ENCODE data around the gene ZNF853.
A peak's percentile ranks its signal among the peaks of the same experiment; 100 is the strongest.

ZNF853 gene

DNA sequence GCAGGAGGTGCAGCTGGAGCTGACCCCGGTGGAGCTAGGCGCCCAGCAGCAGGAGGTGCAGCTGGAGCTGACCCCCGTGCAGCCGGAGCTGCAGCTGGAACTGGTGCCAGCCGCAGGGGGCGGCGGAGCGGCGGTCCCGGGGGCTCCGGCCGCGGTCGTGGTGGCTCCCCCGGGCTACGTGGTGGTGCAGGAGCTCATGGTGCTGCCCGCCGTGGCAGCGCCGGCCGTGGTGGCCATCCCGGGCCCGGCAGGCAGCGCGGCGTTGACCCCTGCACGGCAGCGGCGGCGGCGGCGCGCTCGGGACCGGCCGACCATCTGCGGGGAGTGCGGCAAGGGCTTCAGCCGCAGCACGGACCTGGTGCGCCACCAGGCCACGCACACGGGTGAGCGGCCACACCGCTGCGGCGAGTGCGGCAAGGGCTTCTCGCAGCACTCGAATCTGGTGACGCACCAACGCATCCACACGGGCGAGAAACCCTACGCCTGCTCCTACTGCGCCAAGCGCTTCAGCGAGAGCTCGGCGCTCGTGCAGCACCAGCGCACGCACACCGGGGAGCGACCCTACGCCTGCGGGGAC is 6.8 kb downstream of the ZNF853 start:
- TF ChIP-seq LEF1 (IDR thresholded peaks at IDR 0.05; ENCODE audit: borderline replicate concordance): no peak
- no peak for TF ChIP-seq NFRKB (IDR thresholded peaks at IDR 0.05)
- no peak for TF ChIP-seq TARDBP (IDR thresholded peaks at IDR 0.05)
- TF ChIP-seq FOXK2 (IDR thresholded peaks at IDR 0.05): no peak
- TF ChIP-seq HDGF (IDR thresholded peaks at IDR 0.05; ENCODE audit: borderline replicate concordance): no peak
- no peak for TF ChIP-seq L3MBTL2 (conservative IDR thresholded peaks at IDR 0.05)
- no peak for TF ChIP-seq FOXM1 (IDR thresholded peaks at IDR 0.05; ENCODE audit: borderline replicate concordance)
- TF ChIP-seq ELF4 (IDR thresholded peaks at IDR 0.05): no peak
- TF ChIP-seq ZNF384 (IDR thresholded peaks at IDR 0.05): no peak
- no peak for TF ChIP-seq SP1 (IDR thresholded peaks at IDR 0.05)
- no peak for TF ChIP-seq ARNT (IDR thresholded peaks at IDR 0.05)
- CTCF ChIA-PET: interaction anchor here (0.9 kb wide), 1 partner anchor 8 kb away, joined by 3 read pairs; no protein-coding TSS in a partner anchor
- POLR2A ChIA-PET: interaction anchor here (3.5 kb wide), 1 partner anchor 14 kb away, joined by 11 read pairs; the partner anchor contains the start of gene ZNF316
- DNase-seq (ENCODE audit: extremely low spot score): no peak

DNA sequence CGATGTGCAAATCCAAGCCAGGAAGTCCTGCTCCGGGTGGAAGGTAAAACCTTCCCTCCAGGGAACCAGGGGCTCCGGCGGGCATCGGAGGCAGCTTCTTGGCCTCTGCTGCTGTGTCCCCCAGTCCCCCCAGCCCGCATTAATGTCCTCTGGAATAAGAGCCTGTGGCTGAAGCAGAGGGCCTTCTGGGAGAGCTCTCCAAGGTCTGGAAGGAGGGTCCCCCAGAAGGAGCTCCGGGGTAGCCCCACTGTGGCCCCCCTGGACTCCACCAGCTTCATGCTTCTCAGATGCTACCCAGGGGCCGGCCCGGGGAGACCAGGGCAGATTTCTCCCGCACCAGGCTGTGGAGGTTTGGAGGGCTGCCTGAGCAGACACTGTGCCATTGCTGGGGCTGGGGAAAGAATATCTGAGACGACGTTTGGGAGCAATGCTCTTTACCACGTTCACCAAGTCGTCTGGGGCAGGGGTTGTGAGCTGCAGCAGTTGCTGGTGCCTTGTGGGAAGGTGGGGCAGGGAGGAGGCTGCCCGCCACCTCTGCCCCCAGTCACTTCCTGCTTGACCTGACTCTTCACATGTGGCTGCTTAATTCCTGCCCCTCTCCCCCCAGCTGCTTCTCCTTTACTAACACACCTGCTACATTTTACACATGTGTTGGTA is 8.3 kb downstream of the ZNF853 start:
- TF ChIP-seq, protein P1, sequence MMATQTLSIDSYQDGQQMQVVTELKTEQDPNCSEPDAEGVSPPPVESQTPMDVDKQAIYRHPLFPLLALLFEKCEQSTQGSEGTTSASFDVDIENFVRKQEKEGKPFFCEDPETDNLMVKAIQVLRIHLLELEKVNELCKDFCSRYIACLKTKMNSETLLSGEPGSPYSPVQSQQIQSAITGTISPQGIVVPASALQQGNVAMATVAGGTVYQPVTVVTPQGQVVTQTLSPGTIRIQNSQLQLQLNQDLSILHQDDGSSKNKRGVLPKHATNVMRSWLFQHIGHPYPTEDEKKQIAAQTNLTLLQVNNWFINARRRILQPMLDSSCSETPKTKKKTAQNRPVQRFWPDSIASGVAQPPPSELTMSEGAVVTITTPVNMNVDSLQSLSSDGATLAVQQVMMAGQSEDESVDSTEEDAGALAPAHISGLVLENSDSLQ (IDR thresholded peaks at IDR 0.05): no peak
- no peak for TF ChIP-seq L3MBTL2 (conservative IDR thresholded peaks at IDR 0.05)
- TF ChIP-seq LEF1 (IDR thresholded peaks at IDR 0.05; ENCODE audit: borderline replicate concordance): no peak
- no peak for TF ChIP-seq FOXM1 (IDR thresholded peaks at IDR 0.05; ENCODE audit: borderline replicate concordance)
- no peak for TF ChIP-seq SUZ12 (IDR thresholded peaks at IDR 0.05)
- no peak for TF ChIP-seq FOXA1 (IDR thresholded peaks at IDR 0.05)
- no peak for TF ChIP-seq NFRKB (IDR thresholded peaks at IDR 0.05)
- no peak for TF ChIP-seq SP1 (IDR thresholded peaks at IDR 0.05)
- no peak for TF ChIP-seq ZNF384 (IDR thresholded peaks at IDR 0.05)
- TF ChIP-seq HDGF (IDR thresholded peaks at IDR 0.05; ENCODE audit: borderline replicate concordance): no peak
- no peak for TF ChIP-seq ARNT (IDR thresholded peaks at IDR 0.05)
- no peak for TF ChIP-seq FOXK2 (IDR thresholded peaks at IDR 0.05)
- no peak for TF ChIP-seq ELF4 (IDR thresholded peaks at IDR 0.05)
- no peak for TF ChIP-seq TARDBP (IDR thresholded peaks at IDR 0.05)
- no peak for TF ChIP-seq CTBP1 (IDR thresholded peaks at IDR 0.05; ENCODE audit: borderline replicate concordance)
- TF ChIP-seq BHLHE40 (IDR thresholded peaks at IDR 0.05; ENCODE audit: borderline replicate concordance): no peak
- no peak for DNase-seq (ENCODE audit: extremely low spot score)
- ChIA-PET POLR2A (interaction anchor here (3.5 kb wide), 1 partner anchor 13 kb away, joined by 11 read pairs; the partner anchor contains the start of gene ZNF316), CTCF (no interaction called here)

DNA sequence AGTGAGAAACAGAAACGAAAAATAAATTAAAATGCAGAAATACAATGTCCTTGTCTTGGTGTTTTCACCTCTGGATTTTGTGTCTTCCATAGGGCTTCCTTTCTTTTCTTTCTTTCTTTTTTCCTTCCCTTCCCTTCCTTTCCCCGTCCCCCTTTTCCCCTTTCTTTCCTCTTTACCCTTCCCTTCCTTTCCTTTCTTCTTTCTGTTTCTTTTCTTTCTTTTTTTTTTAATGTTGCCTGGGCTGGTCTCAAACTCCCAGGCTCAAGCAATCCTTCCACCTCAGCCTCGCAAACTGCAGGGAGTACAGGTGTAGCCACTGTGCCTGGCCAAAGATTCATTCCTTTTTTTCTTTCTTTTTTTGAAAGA is 8.8 kb downstream of the ZNF853 start:
- DNase-seq (ENCODE audit: extremely low spot score): no peak
- ChIA-PET POLR2A (interaction anchor here (3.5 kb wide), 1 partner anchor 12 kb away, joined by 11 read pairs; the partner anchor contains the start of gene ZNF316), CTCF (no interaction called here)
- no peak for TF ChIP-seq HDGF (IDR thresholded peaks at IDR 0.05; ENCODE audit: borderline replicate concordance)
- TF ChIP-seq CTBP1 (IDR thresholded peaks at IDR 0.05; ENCODE audit: borderline replicate concordance): no peak
- TF ChIP-seq L3MBTL2 (conservative IDR thresholded peaks at IDR 0.05): no peak
- TF ChIP-seq NFRKB (IDR thresholded peaks at IDR 0.05): no peak
- TF ChIP-seq SUZ12 (IDR thresholded peaks at IDR 0.05): no peak
- no peak for TF ChIP-seq ELF4 (IDR thresholded peaks at IDR 0.05)
- no peak for TF ChIP-seq LEF1 (IDR thresholded peaks at IDR 0.05; ENCODE audit: borderline replicate concordance)
- TF ChIP-seq, protein P1 (IDR thresholded peaks at IDR 0.05): no peak
- TF ChIP-seq FOXK2 (IDR thresholded peaks at IDR 0.05): no peak
- TF ChIP-seq ZNF384 (IDR thresholded peaks at IDR 0.05): no peak
- no peak for TF ChIP-seq ARNT (IDR thresholded peaks at IDR 0.05)
- no peak for TF ChIP-seq FOXM1 (IDR thresholded peaks at IDR 0.05; ENCODE audit: borderline replicate concordance)
- TF ChIP-seq TARDBP (IDR thresholded peaks at IDR 0.05): no peak
- TF ChIP-seq SP1 (IDR thresholded peaks at IDR 0.05): no peak
- TF ChIP-seq BHLHE40 (IDR thresholded peaks at IDR 0.05; ENCODE audit: borderline replicate concordance): no peak
- TF ChIP-seq FOXA1 (IDR thresholded peaks at IDR 0.05): no peak

DNA sequence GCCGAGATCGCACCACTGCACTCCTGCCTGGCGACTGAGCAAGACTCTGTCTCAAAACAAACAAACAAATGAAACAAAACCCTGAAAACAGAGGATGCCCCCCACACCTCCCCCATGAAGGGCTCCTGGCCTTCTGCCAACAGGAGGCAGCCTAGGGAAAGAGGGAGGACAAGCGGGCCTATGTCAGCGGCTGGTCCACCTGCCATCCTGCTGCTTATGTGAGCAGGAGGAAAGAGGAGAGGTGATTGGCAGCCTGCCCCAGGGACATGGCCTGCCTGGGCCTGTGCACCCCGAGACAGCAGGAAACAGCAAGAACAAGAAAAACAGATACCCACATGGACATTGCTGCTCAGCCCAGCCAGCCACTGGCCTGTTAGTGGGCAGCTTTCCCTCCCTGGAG is 12.6 kb downstream of the ZNF853 start:
- no peak for DNase-seq (ENCODE audit: extremely low spot score)
- CTCF ChIA-PET: no interaction called here
- no peak for TF ChIP-seq SP1 (IDR thresholded peaks at IDR 0.05)
- TF ChIP-seq, protein P1 (IDR thresholded peaks at IDR 0.05): peak; percentile 32; the same call in 1 of the 2 replicates
- POLR2A ChIA-PET: no interaction called here

DNA sequence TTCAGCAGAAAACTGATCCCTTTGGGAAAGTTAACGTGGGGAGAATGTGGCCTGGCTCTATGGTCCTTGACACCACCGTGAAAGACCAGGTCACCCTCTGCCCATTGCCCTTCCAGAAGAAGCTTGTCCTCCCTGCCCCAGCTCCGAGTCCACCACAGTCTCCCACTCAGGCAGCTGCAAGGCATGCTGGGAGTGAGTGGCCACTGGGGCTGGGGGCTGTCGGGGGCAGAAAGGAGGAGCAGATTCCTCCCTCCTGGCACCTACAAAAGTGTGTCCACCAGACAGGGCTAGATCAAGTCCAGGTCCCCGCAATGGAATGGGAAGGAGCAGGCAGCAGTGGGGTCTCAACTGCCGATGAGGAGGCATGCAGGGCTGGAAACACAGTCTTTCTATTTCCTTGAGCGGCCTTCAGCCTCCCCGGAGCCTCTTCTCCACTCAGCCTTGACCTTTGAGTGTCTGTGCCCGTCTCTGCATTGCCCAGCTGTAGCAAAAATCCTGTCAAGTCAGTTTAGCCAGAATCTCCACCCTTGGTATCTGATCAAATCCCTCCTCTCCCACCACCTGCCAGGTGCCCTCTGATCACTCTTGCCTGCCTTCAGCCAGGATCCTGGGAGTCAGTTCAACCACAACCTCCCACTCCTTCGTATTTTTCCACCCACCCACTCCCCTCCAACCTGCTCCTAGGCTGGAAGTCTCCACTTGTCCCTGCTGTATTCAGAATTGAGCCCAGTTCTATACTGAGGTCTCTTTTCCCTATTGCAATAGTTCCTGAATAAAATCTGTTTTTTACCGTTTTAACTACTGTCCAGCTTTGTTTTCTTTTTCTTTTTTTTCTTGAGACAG is 14.8 kb downstream of the ZNF853 start:
- POLR2A ChIA-PET: no interaction called here
- TF ChIP-seq ELF4 (IDR thresholded peaks at IDR 0.05) (no peak), BHLHE40 (IDR thresholded peaks at IDR 0.05; ENCODE audit: borderline replicate concordance) (no peak), ARNT (IDR thresholded peaks at IDR 0.05) (no peak), CTBP1 (IDR thresholded peaks at IDR 0.05; ENCODE audit: borderline replicate concordance) (no peak), FOXK2 (IDR thresholded peaks at IDR 0.05) (no peak), TARDBP (IDR thresholded peaks at IDR 0.05) (no peak), SUZ12 (IDR thresholded peaks at IDR 0.05) (no peak), L3MBTL2 (conservative IDR thresholded peaks at IDR 0.05) (no peak), FOXA1 (IDR thresholded peaks at IDR 0.05) (no peak), HDGF (IDR thresholded peaks at IDR 0.05; ENCODE audit: borderline replicate concordance) (no peak), NFRKB (IDR thresholded peaks at IDR 0.05) (no peak), SP1 (IDR thresholded peaks at IDR 0.05) (no peak), LEF1 (IDR thresholded peaks at IDR 0.05; ENCODE audit: borderline replicate concordance) (no peak), FOXM1 (IDR thresholded peaks at IDR 0.05; ENCODE audit: borderline replicate concordance) (no peak), ZNF384 (IDR thresholded peaks at IDR 0.05) (no peak)
- TF ChIP-seq, protein P1 (IDR thresholded peaks at IDR 0.05): no peak
- CTCF ChIA-PET: interaction anchor here (0.9 to 1.0 kb wide), 2 partner anchors 9 kb away, joined by 3 read pairs; no protein-coding TSS in a partner anchor
- no peak for DNase-seq (ENCODE audit: extremely low spot score)

Data from HEK293T (cell line).